ENCODE results near the gene MACROD1.

The MACROD1 gene

DNA sequence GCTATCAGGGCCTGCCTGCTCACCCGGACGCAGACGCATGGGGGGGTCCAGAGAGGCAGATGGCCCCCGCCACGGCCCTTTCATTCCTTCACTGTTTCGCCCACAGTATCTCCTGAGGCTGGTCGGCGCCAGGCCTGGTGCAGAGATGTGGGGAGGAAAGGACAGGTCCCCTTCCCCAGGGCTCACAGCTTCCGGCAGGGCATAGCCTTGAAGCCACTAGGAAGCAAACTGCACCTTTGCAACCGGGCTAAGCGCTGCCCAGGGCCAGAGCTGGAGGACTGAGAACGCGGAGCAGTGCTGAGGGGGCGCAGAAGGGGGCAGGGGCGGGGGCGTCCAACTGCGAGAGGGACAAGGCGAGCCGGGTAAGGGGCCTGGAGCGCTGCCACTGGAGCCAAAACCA, 150.4 kb downstream of the MACROD1 start:
- DNase-seq (ENCODE audit: low read depth in 2 of 2): no peak

GRCh38 chr11:64014356-64014755, 151.6 kb downstream of the MACROD1 start:
- no peak for DNase-seq (ENCODE audit: low read depth in 2 of 2)

GRCh38 chr11:64013141-64013896, 152.6 kb downstream of the MACROD1 start:
- no peak for DNase-seq (ENCODE audit: low read depth in 2 of 2)

DNA sequence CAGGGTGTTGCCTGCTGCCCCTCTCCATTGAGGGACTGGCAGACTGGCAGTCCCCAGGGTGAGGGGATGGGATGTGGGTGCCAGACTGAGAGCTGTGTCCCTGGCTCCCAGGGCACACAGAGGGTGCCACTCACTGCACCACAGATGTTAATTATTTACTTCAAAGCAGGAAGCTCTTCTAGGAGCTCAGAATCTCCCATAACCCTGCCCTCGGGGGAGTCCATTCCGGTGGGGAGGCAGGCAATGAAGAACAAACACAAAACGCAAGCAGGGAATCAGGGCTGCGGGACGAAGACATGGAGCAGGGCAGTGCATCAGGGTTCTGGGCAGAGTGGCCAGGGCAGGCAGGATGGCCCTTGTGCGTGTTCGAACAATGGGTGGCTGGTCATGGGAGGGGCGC, 154.5 kb downstream of the MACROD1 start:
- no peak for DNase-seq (ENCODE audit: low read depth in 2 of 2)

- DNase-seq (ENCODE audit: low read depth in 2 of 2): no peak
These were observed 155.1 kb downstream of the MACROD1 start for GRCh38 chr11:64010783-64011182.

DNA sequence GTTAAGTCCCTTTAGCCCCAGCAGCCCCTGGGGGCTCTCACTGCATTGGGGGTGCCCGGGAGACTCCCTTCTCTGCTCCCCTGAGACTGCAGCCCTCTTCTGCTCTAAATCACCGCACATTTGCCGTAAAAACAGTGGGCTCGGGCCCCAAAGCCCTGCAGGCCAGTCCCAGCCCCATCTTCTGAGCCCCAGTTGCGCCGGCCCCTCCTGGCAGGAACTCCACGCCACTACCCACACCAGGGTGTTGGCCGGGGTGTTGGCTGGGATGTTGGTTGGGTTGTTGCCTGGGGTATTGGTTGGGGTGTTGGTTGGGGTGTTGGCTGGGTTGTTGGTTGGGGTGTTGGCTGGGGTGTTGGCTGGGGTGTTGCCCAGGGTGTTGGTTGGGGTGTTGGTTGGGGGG, 156.2 kb downstream of the MACROD1 start:
- no peak for DNase-seq (ENCODE audit: low read depth in 2 of 2)

DNA sequence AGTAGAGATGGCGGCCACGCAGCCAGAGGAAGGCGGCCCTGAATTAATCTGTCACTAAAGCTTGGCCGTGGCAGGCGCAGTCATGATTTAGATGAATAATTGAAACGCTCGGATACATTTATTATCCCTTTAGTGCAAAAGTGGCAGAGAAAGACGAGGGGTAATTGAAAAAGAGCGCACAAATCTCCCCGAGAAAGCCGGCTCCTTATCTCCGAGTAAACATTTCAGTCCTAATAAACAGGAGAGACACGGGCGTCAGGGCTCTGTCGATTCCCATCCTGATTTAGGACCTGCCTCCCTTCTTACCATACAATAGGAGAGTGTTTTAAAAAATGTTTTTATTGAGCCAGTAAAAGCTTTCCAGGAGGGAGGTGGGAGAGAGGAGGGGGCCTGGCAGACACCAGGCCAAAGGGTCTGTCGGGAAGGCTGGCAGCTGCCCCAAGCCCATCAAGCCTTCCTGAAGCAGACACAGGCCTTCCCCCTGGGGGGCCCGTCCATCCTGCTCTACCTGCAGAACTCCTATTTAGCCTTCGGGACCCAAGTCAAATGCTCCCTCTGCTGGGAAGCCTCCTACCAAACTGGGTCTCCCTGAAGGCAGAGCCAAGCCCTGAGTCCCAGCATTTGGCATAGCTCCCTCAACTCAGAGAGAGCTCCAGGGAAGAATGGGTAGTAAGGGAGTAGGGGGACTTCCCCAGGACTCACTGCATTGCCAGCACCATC, 156.8 kb downstream of the MACROD1 start:
- DNase-seq (ENCODE audit: low read depth in 2 of 2): no peak

- DNase-seq (ENCODE audit: low read depth in 2 of 2): no peak
These were observed 157.5 kb downstream of the MACROD1 start for GRCh38 chr11:64008283-64008913.

- DNase-seq (ENCODE audit: low read depth in 2 of 2): no peak
These were observed 158.2 kb downstream of the MACROD1 start for GRCh38 chr11:64007629-64008282.

- no peak for DNase-seq (ENCODE audit: low read depth in 2 of 2)
These were observed 158.7 kb downstream of the MACROD1 start for GRCh38 chr11:64007160-64007628.

DNA sequence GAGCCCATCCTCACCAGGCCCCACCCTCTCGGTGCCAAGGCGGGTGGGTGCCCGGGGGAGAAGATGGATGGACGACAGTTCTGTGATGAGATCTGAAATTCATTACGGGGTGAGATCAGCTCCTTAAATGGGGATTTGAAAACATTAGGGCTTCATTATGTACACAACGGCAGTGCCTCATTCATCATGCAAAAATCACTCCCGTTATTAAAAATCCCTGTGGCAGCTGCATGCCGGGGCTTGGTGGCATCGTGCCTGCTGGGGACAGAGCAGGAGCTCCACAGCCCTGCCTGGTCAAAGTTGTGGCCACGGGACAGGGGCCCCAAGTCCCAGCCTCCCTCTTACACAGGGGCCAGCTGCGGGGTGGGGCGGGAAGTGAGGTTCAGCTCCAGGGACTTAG, 159.5 kb downstream of the MACROD1 start:
- no peak for DNase-seq (ENCODE audit: low read depth in 2 of 2)

GRCh38 chr11:64005691-64006090, 160.2 kb downstream of the MACROD1 start:
- DNase-seq (ENCODE audit: low read depth in 2 of 2): no peak

- no peak for DNase-seq (ENCODE audit: low read depth in 2 of 2)
These were observed 161.3 kb downstream of the MACROD1 start for GRCh38 chr11:64004590-64004984.

DNA sequence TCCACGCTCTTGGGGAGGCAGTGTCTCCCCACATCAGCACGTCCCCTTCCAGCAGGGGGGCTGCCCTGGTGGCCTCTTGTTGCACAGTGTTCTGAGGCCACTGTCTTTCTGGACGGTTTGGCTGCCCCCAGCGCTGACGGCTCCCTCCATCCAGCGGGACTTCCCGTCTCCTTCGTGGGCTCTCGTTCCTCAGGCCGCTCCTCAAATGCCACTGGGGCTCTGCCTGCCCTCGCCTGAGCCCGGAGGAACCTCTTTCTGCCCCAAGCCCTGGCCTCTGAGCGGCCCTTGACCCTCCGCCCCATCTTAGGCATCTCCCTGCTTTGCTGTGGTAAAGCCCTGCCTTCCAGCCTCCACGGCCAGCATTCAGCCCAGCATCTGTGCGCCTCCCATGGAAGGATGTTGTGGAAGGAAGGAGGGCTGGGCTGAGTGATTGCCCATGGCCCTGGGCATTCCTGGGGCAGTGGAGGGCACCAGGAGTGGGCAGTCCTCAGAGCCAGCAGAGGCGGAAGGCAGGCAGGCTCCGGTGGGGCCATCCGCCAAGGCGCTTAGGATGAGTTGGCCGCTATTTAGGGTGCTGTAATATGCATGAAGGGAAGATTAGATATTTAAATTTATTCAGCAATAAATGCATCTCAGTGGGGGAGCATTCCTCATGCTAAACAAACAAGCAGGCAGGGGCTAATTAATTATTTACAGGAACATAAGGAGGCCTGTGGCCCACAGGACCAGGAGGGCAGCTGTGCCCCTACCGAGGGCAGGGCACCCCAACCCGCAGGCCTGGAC, 161.9 kb downstream of the MACROD1 start:
- no peak for DNase-seq (ENCODE audit: low read depth in 2 of 2)

GRCh38 chr11:64001484-64002420, 164.2 kb downstream of the MACROD1 start:
- DNase-seq (ENCODE audit: low read depth in 2 of 2): no peak

DNA sequence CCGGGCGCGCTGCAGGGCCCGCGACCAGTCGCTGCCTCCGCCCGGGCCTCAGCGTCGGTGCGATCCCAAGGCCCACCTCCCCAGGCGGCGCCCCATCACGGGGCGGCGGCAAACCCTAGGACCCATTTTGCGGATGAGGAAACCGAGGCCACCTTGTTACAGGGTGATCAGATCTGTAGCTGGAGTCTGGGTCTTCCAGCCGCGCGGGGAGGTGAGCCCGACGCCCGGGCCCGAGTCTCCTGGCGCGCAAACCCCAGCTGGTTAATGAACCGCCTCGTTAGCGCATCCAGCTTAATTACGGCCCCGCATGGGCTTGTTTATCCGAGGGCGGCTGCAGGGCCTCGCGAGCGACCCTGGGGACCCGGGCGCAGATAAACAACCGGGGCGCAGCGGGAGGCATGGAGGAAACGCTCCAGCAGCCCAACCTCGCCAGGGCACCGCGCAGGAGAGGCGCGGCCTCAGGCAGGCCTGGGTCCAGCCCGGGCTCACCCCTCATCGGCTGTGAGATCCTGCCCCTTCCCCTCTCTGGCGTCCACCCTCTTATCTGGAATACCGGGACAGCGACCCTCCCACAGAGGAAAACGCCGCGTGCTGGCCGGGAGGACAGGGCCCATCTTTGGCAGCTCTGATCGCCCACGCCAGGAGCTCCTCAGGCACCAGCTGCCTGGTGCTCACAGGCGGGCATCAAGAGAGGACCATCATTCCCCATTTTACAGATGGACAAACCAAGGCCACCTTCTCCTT, 165.0 kb downstream of the MACROD1 start:
- no peak for DNase-seq (ENCODE audit: low read depth in 2 of 2)

DNA sequence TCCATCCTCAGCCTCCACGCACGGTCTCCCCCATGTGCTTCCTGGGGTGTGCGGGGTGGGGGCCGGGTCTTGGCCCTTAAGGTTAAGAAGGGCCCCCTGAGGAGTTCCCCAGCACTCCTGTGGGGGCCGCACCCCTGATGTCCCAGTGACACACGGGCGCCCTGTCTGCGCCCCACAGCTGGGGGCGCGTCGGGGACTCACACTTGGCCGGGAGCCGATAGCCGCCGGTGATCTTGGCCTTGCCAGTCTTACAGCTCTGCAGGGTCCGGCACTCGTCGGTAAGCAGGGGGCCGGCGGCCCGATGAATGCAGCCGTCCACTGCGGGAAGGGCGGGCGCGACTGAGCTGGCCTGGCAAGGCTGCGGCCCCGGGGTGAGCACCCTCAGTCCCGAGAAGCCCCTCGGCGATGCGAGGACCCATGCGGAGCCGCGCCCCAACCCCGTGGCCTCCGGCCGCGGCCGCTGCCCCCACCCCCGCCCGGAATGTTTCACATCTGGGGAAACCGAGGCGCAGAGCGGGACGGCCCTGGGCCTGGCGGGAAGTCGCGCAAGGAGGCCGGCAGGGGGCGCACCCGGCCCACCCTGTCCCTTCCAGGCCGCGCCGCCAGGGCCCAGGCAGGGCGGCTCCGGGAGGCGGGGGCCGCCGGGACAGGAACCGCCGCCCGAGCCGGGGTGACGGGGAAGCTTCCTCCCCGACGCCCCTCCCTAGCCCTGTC, 165.7 kb downstream of the MACROD1 start:
- DNase-seq (ENCODE audit: low read depth in 2 of 2): peak in 1 of 2 experiments; percentile 31

- no peak for DNase-seq (ENCODE audit: low read depth in 2 of 2)
These were observed 166.4 kb downstream of the MACROD1 start for GRCh38 chr11:63999349-64000025.
